HepG2 (cell line): ENCODE results near the gene C6orf62. TPM values are rescaled to one million over a fixed set of nuclear protein-coding genes. Genes with fewer than 3 reads are reported as not detected.
A peak's percentile ranks its signal among the peaks of the same experiment; 100 is the strongest.

ENCODE experiments used
- CREBL2 ChIP-seq: sonication (generic); formaldehyde crosslinking; IDR thresholded peaks from 2 replicates; pipeline ENCODE4 v1.8.1; 2023; ENCODE audit warnings: missing genetic modification reagents, mild to moderate bottlenecking, borderline replicate concordance
- FOSL2 ChIP-seq: sonication (generic); formaldehyde crosslinking; IDR thresholded peaks from 2 replicates; pipeline ENCODE4 v1.4.0; 2020; ENCODE audit warnings: missing genetic modification reagents
- FOXJ3 ChIP-seq: sonication (generic); formaldehyde crosslinking; IDR thresholded peaks from 2 replicates; pipeline ENCODE4 v1.4.0; 2020; ENCODE audit warnings: missing genetic modification reagents, mild to moderate bottlenecking, borderline replicate concordance
- NCOR1 ChIP-seq: fragments of 200-600 bp; sonication (generic); IDR thresholded peaks from 2 replicates; pipeline ENCODE4 v1.7.0; 2017; ENCODE audit warnings: antibody characterized with exemption, low read length, borderline replicate concordance
- ONECUT2 ChIP-seq: sonication (generic); formaldehyde crosslinking; IDR thresholded peaks from 2 replicates; pipeline ENCODE4 v1.4.0; 2020; ENCODE audit warnings: missing genetic modification reagents
- PCBP1 ChIP-seq: fragments of 200-400 bp; formaldehyde crosslinking; IDR thresholded peaks from 2 replicates; pipeline ENCODE4 v1.6.1; 2017; ENCODE audit warnings: mild to moderate bottlenecking, low read depth, low read length, borderline replicate concordance
- POLR2G ChIP-seq: fragments of 200-400 bp; formaldehyde crosslinking; IDR thresholded peaks from 2 replicates; pipeline ENCODE4 v1.6.1; 2018; ENCODE audit warnings: mild to moderate bottlenecking, low read depth, low read length, moderate library complexity
- PRDM15 ChIP-seq: sonication (generic); formaldehyde crosslinking; IDR thresholded peaks from 2 replicates; pipeline ENCODE4 v1.4.0; 2020; ENCODE audit warnings: missing genetic modification reagents
- SETDB1 ChIP-seq: sonication (generic); formaldehyde crosslinking; IDR thresholded peaks from 2 replicates; pipeline ENCODE4 v1.5.1; 2020; ENCODE audit warnings: missing genetic modification reagents, mild to moderate bottlenecking, borderline replicate concordance
- SNAI1 ChIP-seq: sonication (generic); formaldehyde crosslinking; IDR thresholded peaks from 2 replicates; pipeline ENCODE4 v1.5.0; 2020; ENCODE audit warnings: mild to moderate bottlenecking, missing genetic modification reagents, borderline replicate concordance
- SP4 ChIP-seq: sonication (generic); formaldehyde crosslinking; IDR thresholded peaks from 2 replicates; pipeline ENCODE4 v1.8.1; 2023; ENCODE audit warnings: mild to moderate bottlenecking, missing genetic modification reagents
- STAT5B ChIP-seq: sonication (generic); formaldehyde crosslinking; IDR thresholded peaks from 2 replicates; pipeline ENCODE4 v1.4.0; 2020; ENCODE audit warnings: missing genetic modification reagents
- TCF7 ChIP-seq: sonication (generic); IDR thresholded peaks from 2 replicates; pipeline ENCODE4 v1.6.1; 2016; ENCODE audit warnings: antibody characterized with exemption, low read depth
- ZC3H4 ChIP-seq: sonication (generic); formaldehyde crosslinking; IDR thresholded peaks from 2 replicates; pipeline ENCODE4 v1.4.0; 2020; ENCODE audit warnings: missing genetic modification reagents, borderline replicate concordance
- ZKSCAN8 ChIP-seq: IDR thresholded peaks from 2 replicates; pipeline ENCODE4 v1.6.1; 2016; ENCODE audit warnings: borderline replicate concordance, missing genetic modification reagents, missing compliant biosample characterization
- ZNF121 ChIP-seq: sonication (generic); formaldehyde crosslinking; IDR thresholded peaks from 2 replicates; pipeline ENCODE4 v1.5.0; 2020; ENCODE audit warnings: mild to moderate bottlenecking, missing genetic modification reagents
- ZNF207 ChIP-seq: fragments of 450-650 bp; IDR thresholded peaks from 2 replicates; pipeline ENCODE4 v1.6.1; 2016; ENCODE audit warnings: antibody characterized with exemption, borderline replicate concordance
- ZNF256 ChIP-seq: sonication (generic); formaldehyde crosslinking; conservative IDR thresholded peaks from 2 replicates; pipeline ENCODE4 v1.4.0; 2020; ENCODE audit warnings: missing genetic modification reagents
- ZNF276 ChIP-seq: sonication (generic); formaldehyde crosslinking; IDR thresholded peaks from 2 replicates; pipeline ENCODE4 v1.4.0; 2020; ENCODE audit warnings: mild to moderate bottlenecking, low read depth, missing genetic modification reagents
- ZNF768 ChIP-seq: sonication (generic); formaldehyde crosslinking; IDR thresholded peaks from 2 replicates; pipeline ENCODE4 v1.4.0; 2020; ENCODE audit warnings: missing genetic modification reagents
- ZNF800 ChIP-seq: sonication (generic); formaldehyde crosslinking; IDR thresholded peaks from 2 replicates; pipeline ENCODE4 v1.4.0; 2020; ENCODE audit warnings: missing genetic modification reagents
- ZSCAN30 ChIP-seq: sonication (generic); formaldehyde crosslinking; IDR thresholded peaks from 2 replicates; pipeline ENCODE4 v1.5.0; 2020; ENCODE audit warnings: mild to moderate bottlenecking, missing genetic modification reagents
- polyA plus RNA-seq, 8 experiments: library from polyadenylated mRNA; depleted of rRNA in 3 of 8; stranded (reverse) in 7 of 8; unstranded in 1 of 8; fragments of >200 nt; fragmentation: Illumina TruSeq in 4 of 8; extraction: Trizol in 4 of 8; gene quantifications; 2 replicates each; pipeline versions ENCODE4 v1.2.1 to v1.2.3, GENCODE V29; 2011 to 2016; ENCODE audit warnings: low read depth in 4 of 8, missing spikeins in 1 of 8, mixed read lengths in 1 of 8; ENCODE audit not compliant: insufficient read depth in 1 of 8
- total RNA-seq, 5 experiments: library from RNA; depleted of rRNA; stranded (reverse); fragments of >200 nt; fragmentation: Illumina TruSeq; extraction: Trizol; gene quantifications; 2 replicates each; pipeline ENCODE4 v1.2.3, GENCODE V29; 2016; ENCODE audit warnings: low read depth in 1 of 5

The C6orf62 gene
- total and polyA plus RNA-seq, 2 of the 13 experiments (the other 11 are each of a cell fraction or from before 2014, with no cell fraction given), result 54.8 to 90.4 TPM

- TF ChIP-seq PRDM15 (CRISPR knock-in tag) (no peak; the same call in 1 of the 2 replicates), ZNF800 (CRISPR knock-in tag) (peak; percentile 89), ZNF276 (peak; percentile 88), ZC3H4 (CRISPR knock-in tag) (no peak; the same call in 1 of the 2 replicates), SNAI1 (CRISPR knock-in tag) (0 out of 2 replicates have a peak, but pooled peaks have one; percentile 78), PCBP1 (peak; percentile 90; the same call in 1 of the 2 replicates), ONECUT2 (CRISPR knock-in tag) (no peak), ZNF256 (CRISPR knock-in tag) (no peak; the same call in 1 of the 2 replicates), ZNF121 (CRISPR knock-in tag) (no peak; the same call in 1 of the 2 replicates), SETDB1 (CRISPR knock-in tag) (no peak), TCF7 (no peak), ZKSCAN8 (CRISPR knock-in tag) (peak; percentile 78; the same call in 1 of the 2 replicates), NCOR1 (peak; percentile 97), SP4 (CRISPR knock-in tag) (peak; percentile 94), FOXJ3 (0 out of 2 replicates have a peak, but pooled peaks have one; percentile 32), ZSCAN30 (CRISPR knock-in tag) (no peak; the same call in 1 of the 2 replicates), ZNF207 (no peak), ZNF768 (CRISPR knock-in tag) (peak; percentile 83), FOSL2 (peak; percentile 94), CREBL2 (0 out of 2 replicates have a peak, but pooled peaks have one; percentile 44), STAT5B (0 out of 2 replicates have a peak, but pooled peaks have one; percentile 21), POLR2G (peak; percentile 96)
Measured at GRCh38 chr6:24666641-24667377, 52.1 kb downstream of the C6orf62 start, which contains the start of the genes ACOT13 and TDP2 (continued).
